Skeletal muscle tissue (tissue), 4 donors: ENCODE measurements around the gene NR1D1. TPM values are rescaled to one million over a fixed set of nuclear protein-coding genes. Genes with fewer than 3 reads are reported as not detected.
"Not testable (repeated sequence)": the region's sequence is repeated elsewhere in the genome, so short reads cannot be mapped to it uniquely, and the experiment has no call there.

Source experiments
- H3K27ac ChIP-seq: one replicate; pipeline ENCODE4 v1.7.0; 2013; ENCODE audit warnings: mild to moderate bottlenecking, low read depth, low read length, inconsistent platforms
- H3K27me3 ChIP-seq, 3 donors: one replicate each; pipeline ENCODE4 v1.7.0; 2013; ENCODE audit warnings: low read length in 3 of 3; ENCODE audit not compliant: control insufficient read depth in 3 of 3, insufficient read depth in 3 of 3
- H3K36me3 ChIP-seq, 3 donors: one replicate each; pipeline ENCODE4 v1.7.0; 2013; ENCODE audit warnings: low read length in 3 of 3; ENCODE audit not compliant: control insufficient read depth in 3 of 3, insufficient read depth in 3 of 3
- H3K4me1 ChIP-seq, 3 donors: one replicate each; pipeline ENCODE4 v1.7.0; 2013; ENCODE audit warnings: low read length in 3 of 3, mild to moderate bottlenecking in 3 of 3; ENCODE audit not compliant: control insufficient read depth in 3 of 3, insufficient read depth in 3 of 3
- H3K4me3 ChIP-seq, 3 donors: one replicate each; pipeline ENCODE4 v1.7.0; 2013; ENCODE audit warnings: low read length in 3 of 3
- H3K9ac ChIP-seq, 3 donors: one replicate each; pipeline ENCODE4 v1.7.0; 2013; ENCODE audit warnings: low read length in 3 of 3, mild to moderate bottlenecking in 3 of 3, moderate library complexity in 2 of 3, low read depth in 1 of 3
- H3K9me3 ChIP-seq, 3 donors: one replicate each; pipeline ENCODE4 v1.7.0; 2013; ENCODE audit warnings: low read length in 3 of 3; ENCODE audit not compliant: control insufficient read depth in 3 of 3
- total RNA-seq: library from RNA; depleted of rRNA; stranded (reverse); fragments of >200 nt; gene quantifications from one replicate; pipeline ENCODE4 v1.2.3, GENCODE V29; 2014
- donor health status: Osteomylitis.

The NR1D1 gene
- total RNA-seq = 1.0 TPM

DNA sequence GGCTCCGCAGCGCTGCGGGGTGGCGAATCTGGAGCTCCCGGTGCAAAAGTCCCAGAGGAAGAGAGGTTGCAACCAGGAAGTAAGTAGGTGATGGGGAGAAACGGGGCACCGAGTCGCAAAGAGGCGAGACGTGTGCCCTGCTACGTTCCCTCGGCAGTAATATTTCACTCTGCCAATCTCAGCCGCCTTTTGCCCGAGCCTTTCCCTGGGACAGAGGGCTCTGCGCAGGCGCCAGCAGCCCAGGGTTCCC lies at the start of gene NR1D1:
Gene NR1D1, minus strand, starts transcription at position 171 of the 250 bp plus-strand sequence. CDS start 495 bp downstream, outside the sequence.
- Histone ChIP-seq H3K4me1 (peaks cover 75 to 88% (median 79%) of the 10 kb centered on the region in 3 donors), H3K4me3 (peak within 1 kb of the TSS; percentile 96 to 100 (median 100))

DNA sequence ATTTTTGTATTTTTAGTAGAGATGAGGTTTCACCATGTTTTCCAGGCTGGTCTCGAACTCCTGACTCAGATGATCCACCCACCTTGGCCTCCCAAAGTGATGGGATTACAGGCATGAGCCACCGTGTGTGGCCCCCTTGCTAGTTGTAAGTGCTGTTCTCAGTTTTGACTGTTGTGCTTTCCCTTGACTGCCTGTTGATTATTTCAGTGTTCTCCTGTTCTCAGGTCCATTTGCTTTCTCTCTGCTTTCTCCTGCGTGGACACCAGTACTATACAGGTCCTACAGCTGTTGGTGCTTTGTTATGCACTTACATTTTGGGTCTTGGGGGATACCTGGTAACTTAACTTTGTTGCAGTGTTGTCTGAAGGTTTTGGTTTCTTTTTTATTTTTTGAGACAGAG lies 48.1 kb upstream of the NR1D1 start:
- H3K36me3 ChIP-seq = peaks cover 22 to 41% (median 32%) of the 10 kb centered on the region in 3 donors
- no peaks in the 10 kb centered on the region for H3K9me3 ChIP-seq
- no peak overlapping the region for H3K4me3 ChIP-seq
- no peak overlapping the region for H3K27ac ChIP-seq
- peak overlapping the region in 2 of 3 donors; percentile 3 to 65 for H3K9ac ChIP-seq
- H3K4me1 ChIP-seq = peaks cover 4 to 20% (median 4%) of the 10 kb centered on the region in 3 donors
- H3K27me3 ChIP-seq = no peaks in the 10 kb centered on the region

More for the DNA sequence above, at the start of gene NR1D1:
- Histone ChIP-seq H3K9me3 (no peaks in the 10 kb centered on the region), H3K27me3 (no peaks in the 10 kb centered on the region), H3K27ac (peak within 1 kb of the TSS; percentile 99), H3K36me3 (peaks cover 23 to 43% (median 24%) of the 10 kb centered on the region in 3 donors), H3K9ac (peak within 1 kb of the TSS; percentile 99 to 100 (median 100))

GRCh38 chr17:40145476-40145875 lies 45.1 kb upstream of the NR1D1 start:
- H3K27ac ChIP-seq = no peak overlapping the region
- peaks cover 13 to 37% (median 16%) of the 10 kb centered on the region in 3 donors for H3K4me1 ChIP-seq
- no peaks in the 10 kb centered on the region for H3K9me3 ChIP-seq
- no peak overlapping the region for H3K9ac ChIP-seq
- no peak overlapping the region for H3K4me3 ChIP-seq
- no peaks in the 10 kb centered on the region for H3K27me3 ChIP-seq
- peaks cover 24 to 51% (median 37%) of the 10 kb centered on the region in 3 donors for H3K36me3 ChIP-seq

DNA sequence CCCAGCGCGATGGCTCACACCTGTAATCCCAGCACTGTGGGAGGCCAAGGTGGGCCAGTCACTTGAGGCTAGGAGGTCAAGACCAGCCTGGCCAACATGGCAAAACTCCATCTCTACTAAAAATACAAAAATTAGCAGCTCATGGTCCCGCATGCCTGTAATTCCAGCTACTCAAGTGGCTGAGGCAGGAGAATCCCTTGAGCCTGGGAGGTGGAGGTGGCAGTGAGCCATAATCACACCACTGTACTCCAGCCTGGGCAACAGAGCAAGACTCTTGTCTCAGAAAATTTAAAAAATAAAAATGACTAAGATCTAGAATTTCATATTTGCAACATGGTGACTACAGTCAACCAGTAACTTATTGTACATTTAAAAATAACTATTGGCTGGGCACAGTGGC lies 42.8 kb upstream of the NR1D1 start:
- not testable (repeated sequence) for H3K9me3 ChIP-seq, H3K27ac ChIP-seq, H3K4me3 ChIP-seq, H3K27me3 ChIP-seq, H3K9ac ChIP-seq
- Histone ChIP-seq H3K36me3 (peaks cover 11 to 33% (median 18%) of the 10 kb centered on the region in 3 donors), H3K4me1 (peaks cover 17 to 36% (median 24%) of the 10 kb centered on the region in 3 donors)

DNA sequence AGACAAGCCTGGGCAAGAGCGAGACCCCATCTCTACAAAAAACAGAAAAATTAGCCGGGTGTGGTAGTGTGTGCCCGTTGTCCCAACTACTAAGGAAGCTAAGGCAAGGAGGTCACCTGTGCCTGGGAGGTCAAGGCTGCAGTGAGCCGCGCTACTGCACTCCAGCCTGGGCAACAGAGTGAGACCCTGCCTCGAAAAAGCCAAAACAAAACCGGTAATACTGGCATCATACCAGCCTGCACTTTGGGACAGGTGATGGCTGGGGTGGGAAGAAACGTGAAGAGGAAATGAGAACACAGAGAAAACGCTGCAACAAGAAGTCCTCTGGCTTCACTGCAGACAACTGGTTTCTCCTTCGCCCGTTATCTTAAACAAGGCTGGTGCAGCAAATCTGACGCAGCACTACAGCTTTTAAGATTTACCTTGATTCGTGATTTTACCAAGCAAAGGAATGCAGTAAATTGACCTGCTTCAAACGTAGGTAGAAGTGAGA lies 39.2 kb upstream of the NR1D1 start:
- H3K27ac ChIP-seq = peak overlapping the region; percentile 93
- peak overlapping the region; percentile 79 to 92 (median 81) for H3K4me3 ChIP-seq
- H3K9ac ChIP-seq = peak overlapping the region; percentile 85 to 97 (median 94)
- H3K9me3 ChIP-seq = no peaks in the 10 kb centered on the region
- peaks cover 21 to 32% (median 27%) of the 10 kb centered on the region in 3 donors for H3K36me3 ChIP-seq
- no peaks in the 10 kb centered on the region for H3K27me3 ChIP-seq
- peaks cover 17 to 27% (median 22%) of the 10 kb centered on the region in 3 donors for H3K4me1 ChIP-seq

GRCh38 chr17:40135817-40136216 lies 35.4 kb upstream of the NR1D1 start:
- Histone ChIP-seq H3K36me3 (peaks cover 32 to 47% (median 46%) of the 10 kb centered on the region in 3 donors), H3K27me3 (no peaks in the 10 kb centered on the region)

GRCh38 chr17:40134184-40134583 lies 33.8 kb upstream of the NR1D1 start:
- peaks cover 39 to 63% (median 60%) of the 10 kb centered on the region in 3 donors for H3K36me3 ChIP-seq
- H3K4me1 ChIP-seq = peaks cover 1 to 3% (median 2%) of the 10 kb centered on the region in 3 donors
- H3K4me3 ChIP-seq = no peak overlapping the region
- H3K27me3 ChIP-seq = no peaks in the 10 kb centered on the region
- no peak overlapping the region for H3K27ac ChIP-seq
- H3K9ac ChIP-seq = no peak overlapping the region
- H3K9me3 ChIP-seq = no peaks in the 10 kb centered on the region

More at GRCh38 chr17:40135817-40136216, 35.4 kb upstream of the NR1D1 start:
- Histone ChIP-seq H3K9ac (no peak overlapping the region), H3K27ac (no peak overlapping the region), H3K9me3 (no peaks in the 10 kb centered on the region), H3K4me3 (no peak overlapping the region), H3K4me1 (peaks cover 7 to 11% (median 7%) of the 10 kb centered on the region in 3 donors)

DNA sequence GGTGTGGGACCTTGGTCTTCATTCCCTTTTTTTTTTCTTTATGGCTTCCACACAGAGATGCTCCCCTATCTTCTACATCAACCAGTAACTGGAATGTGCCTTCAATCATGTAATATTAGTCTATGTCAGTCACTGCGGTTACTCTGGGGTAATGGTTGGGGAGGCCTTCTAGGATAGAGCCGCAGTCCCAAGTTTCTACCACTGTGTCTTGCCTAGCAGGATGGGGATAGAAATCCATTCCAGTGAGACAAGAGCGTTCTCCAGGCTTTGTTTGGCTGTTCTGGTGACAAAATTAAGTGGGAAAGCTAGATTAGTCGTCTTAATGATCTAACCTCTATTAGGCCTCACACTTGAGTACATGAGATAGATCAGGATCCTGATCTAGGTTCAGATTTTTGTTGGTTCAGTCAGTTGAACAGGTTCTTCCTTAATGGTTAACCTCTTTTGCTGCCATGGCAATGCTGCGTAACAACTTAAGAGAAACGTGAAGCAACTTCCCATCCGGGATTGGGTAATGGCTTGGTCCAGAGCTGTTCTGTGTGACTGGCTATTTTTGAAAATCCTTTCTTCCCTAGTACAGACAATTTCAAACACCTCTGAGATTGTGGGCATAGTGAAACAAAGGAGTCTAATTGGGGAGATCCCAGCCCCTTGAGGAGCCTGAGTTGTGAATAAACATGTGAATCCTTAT lies 30.1 kb upstream of the NR1D1 start:
- Histone ChIP-seq H3K27me3 (no peaks in the 10 kb centered on the region), H3K4me1 (no peaks in the 10 kb centered on the region), H3K9ac (peak overlapping the region in 1 of 3 donors; percentile 2), H3K27ac (no peak overlapping the region), H3K4me3 (no peak overlapping the region), H3K9me3 (no peaks in the 10 kb centered on the region), H3K36me3 (peaks cover 45 to 72% (median 71%) of the 10 kb centered on the region in 3 donors)

DNA sequence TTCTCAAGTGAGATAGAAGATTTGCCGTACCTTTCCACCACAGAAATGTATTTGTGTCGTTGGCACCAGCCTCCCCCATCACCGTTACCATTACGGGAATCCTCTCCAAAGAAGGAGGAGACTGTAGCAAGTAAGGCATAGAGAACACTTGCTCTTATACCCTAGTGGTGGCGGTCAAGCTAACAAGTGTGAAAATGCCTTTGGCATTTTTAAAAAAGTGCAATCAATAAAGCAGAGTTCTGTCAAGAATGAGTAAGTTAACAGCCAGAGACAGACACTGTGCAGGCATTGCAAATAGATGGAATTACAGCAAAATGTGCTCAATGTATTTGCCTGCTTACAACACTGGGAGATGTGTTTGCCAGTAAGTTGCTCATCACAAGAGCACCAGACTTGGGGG lies 29.1 kb upstream of the NR1D1 start:
- Histone ChIP-seq H3K4me1 (peaks cover 2 to 8% (median 4%) of the 10 kb centered on the region in 3 donors), H3K9me3 (no peaks in the 10 kb centered on the region), H3K36me3 (peaks cover 38 to 66% (median 62%) of the 10 kb centered on the region in 3 donors), H3K27me3 (no peaks in the 10 kb centered on the region), H3K27ac (no peak overlapping the region), H3K4me3 (no peak overlapping the region), H3K9ac (no peak overlapping the region)
